Neural cell (in vitro differentiated cells): ENCODE measurements around the gene SWSAP1. TPM values are rescaled to one million over a fixed set of nuclear protein-coding genes. Genes with fewer than 3 reads are reported as not detected.

Experiments used
- H2AFZ ChIP-seq: fragments of 200-600, 300-800 bp; sonication (generic), shearing (Covaris generic); 2 replicates; pipeline ENCODE4 v1.6.0; 2014; ENCODE audit warnings: low read depth, mild to moderate bottlenecking, antibody characterized with exemption, low read length, moderate library complexity
- H3F3A ChIP-seq: fragments of 200-600 bp; shearing (Covaris generic); 2 replicates; pipeline ENCODE4 v1.6.1; 2016; ENCODE audit warnings: mild to moderate bottlenecking, moderate library complexity, mixed read lengths, antibody characterized with exemption, low read length; ENCODE audit not compliant: insufficient read depth, poor library complexity, severe bottlenecking
- H3K27ac ChIP-seq: fragments of 200-600, 300-800 bp; sonication (generic), shearing (Covaris generic); 2 replicates; pipeline ENCODE4 v1.5.1; 2014; ENCODE audit warnings: mild to moderate bottlenecking, low read length, moderate library complexity
- H3K27me3 ChIP-seq: fragments of 300-800, 200-600 bp; sonication (generic), shearing (Covaris generic); 2 replicates; pipeline ENCODE4 v1.6.0; 2014; ENCODE audit warnings: mild to moderate bottlenecking, low read depth, low read length, moderate library complexity; ENCODE audit not compliant: insufficient read depth
- H3K36me3 ChIP-seq: fragments of 300-800, 200-600 bp; sonication (generic), shearing (Covaris generic); 2 replicates; pipeline ENCODE4 v1.5.1; 2014; ENCODE audit warnings: mild to moderate bottlenecking, antibody characterized with exemption, low read length, moderate library complexity; ENCODE audit not compliant: insufficient read depth
- H3K4me2 ChIP-seq: fragments of 300-800, 200-600 bp; sonication (generic), shearing (Covaris generic); 2 replicates; pipeline ENCODE4 v1.6.0; 2014; ENCODE audit warnings: mild to moderate bottlenecking, low read length
- H3K4me3 ChIP-seq: fragments of 300-800, 200-600 bp; sonication (generic), shearing (Covaris generic); 2 replicates; pipeline ENCODE4 v1.5.1; 2014; ENCODE audit warnings: mild to moderate bottlenecking, low read length, moderate library complexity
- H3K79me2 ChIP-seq: fragments of 200-600 bp; shearing (Covaris generic); replicated peaks from 2 replicates; pipeline ENCODE4 v1.6.0; 2014; ENCODE audit warnings: mild to moderate bottlenecking, low read length, moderate library complexity; ENCODE audit not compliant: insufficient read depth
- H3K9ac ChIP-seq: fragments of 300-800, 200-600 bp; sonication (generic), shearing (Covaris generic); 2 replicates; pipeline ENCODE4 v1.6.1; 2016; ENCODE audit warnings: mild to moderate bottlenecking, low read length, mixed read lengths
- H3K9me2 ChIP-seq: fragments of 200-600 bp; shearing (Covaris generic); 2 replicates; pipeline ENCODE4 v1.6.1; 2016; ENCODE audit warnings: mild to moderate bottlenecking, low read length, mixed read lengths; ENCODE audit not compliant: insufficient read depth
- H3K9me3 ChIP-seq: fragments of 200-600, 300-800 bp; sonication (generic), shearing (Covaris generic); 2 replicates; pipeline ENCODE4 v1.6.1; 2016; ENCODE audit warnings: mild to moderate bottlenecking, mixed run types, low read length, moderate library complexity, mixed read lengths
- H4K20me1 ChIP-seq: fragments of 200-600 bp; shearing (Covaris generic); 2 replicates; pipeline ENCODE4 v1.6.1; 2016; ENCODE audit warnings: mild to moderate bottlenecking, mixed run types; ENCODE audit not compliant: insufficient read depth
- EP300 ChIP-seq: fragments of 450-650 bp; conservative IDR thresholded peaks from 2 replicates; pipeline ENCODE4 v1.6.1; 2014; ENCODE audit warnings: antibody characterized with exemption, mild to moderate bottlenecking, moderate library complexity; ENCODE audit not compliant: poor library complexity, severe bottlenecking
- EZH2 ChIP-seq: fragments of 200-600, 300-800 bp; shearing (Covaris generic), sonication (generic); IDR thresholded peaks from 2 replicates; pipeline ENCODE4 v1.6.1; 2014; ENCODE audit warnings: antibody characterized with exemption, low read length, borderline replicate concordance, mild to moderate bottlenecking; ENCODE audit not compliant: insufficient read depth, poor library complexity, severe bottlenecking
- MXI1 ChIP-seq: fragments of 450-650 bp; conservative IDR thresholded peaks from 2 replicates; pipeline ENCODE4 v1.6.1; 2014; ENCODE audit warnings: antibody characterized with exemption, mild to moderate bottlenecking; ENCODE audit not compliant: poor library complexity, severe bottlenecking
- POLR2AphosphoS5 ChIP-seq: IDR thresholded peaks from 2 replicates; pipeline ENCODE4 v1.6.1; 2012
- RAD21 ChIP-seq: fragments of 450-650 bp; conservative IDR thresholded peaks from 2 replicates; pipeline ENCODE4 v1.6.1; 2014; ENCODE audit warnings: antibody characterized with exemption, mild to moderate bottlenecking, moderate library complexity
- REST ChIP-seq: IDR thresholded peaks from 2 replicates; pipeline ENCODE4 v1.6.1; 2012; ENCODE audit warnings: borderline replicate concordance
- SMC3 ChIP-seq: fragments of 450-650 bp; conservative IDR thresholded peaks from 2 replicates; pipeline ENCODE4 v1.6.1; 2014; ENCODE audit warnings: antibody characterized with exemption, mild to moderate bottlenecking, moderate library complexity; ENCODE audit not compliant: poor library complexity
- TAF1 ChIP-seq: IDR thresholded peaks from 2 replicates; pipeline ENCODE4 v1.6.1; 2012; ENCODE audit warnings: low read depth
- polyA plus RNA-seq: library from polyadenylated mRNA; depleted of rRNA; stranded (reverse); fragments of >200 nt; gene quantifications from 2 replicates; pipeline ENCODE4 v1.2.3, GENCODE V29; 2014
- TF ChIP-seq, protein P1 (sequence below): fragments of 450-650 bp; IDR thresholded peaks from 2 replicates; pipeline ENCODE4 v1.5.1; 2014; ENCODE audit warnings: antibody characterized with exemption, mild to moderate bottlenecking, moderate library complexity; ENCODE audit not compliant: poor library complexity, severe bottlenecking

SWSAP1 gene
- polyA plus RNA-seq, 1 donor from 2014 or later = 2.4 TPM

- no peaks in the 10 kb centered on the region for H3F3A ChIP-seq
- H3K27me3 ChIP-seq = no peaks in the 10 kb centered on the region
- no peaks in the 10 kb centered on the region for H4K20me1 ChIP-seq
- H3K27ac ChIP-seq = no peak overlapping the region
- no peak overlapping the region for H3K4me2 ChIP-seq
- H3K36me3 ChIP-seq = no peaks in the 10 kb centered on the region
- no peaks in the 10 kb centered on the region for H3K9me3 ChIP-seq
- H3K79me2 ChIP-seq = no peaks in the 10 kb centered on the region
- TF ChIP-seq RAD21 (no peak), MXI1 (no peak), EP300 (no peak), EZH2 (no peak), REST (no peak), POLR2AphosphoS5 (no peak), SMC3 (no peak), TAF1 (no peak)
- TF ChIP-seq, protein P1, sequence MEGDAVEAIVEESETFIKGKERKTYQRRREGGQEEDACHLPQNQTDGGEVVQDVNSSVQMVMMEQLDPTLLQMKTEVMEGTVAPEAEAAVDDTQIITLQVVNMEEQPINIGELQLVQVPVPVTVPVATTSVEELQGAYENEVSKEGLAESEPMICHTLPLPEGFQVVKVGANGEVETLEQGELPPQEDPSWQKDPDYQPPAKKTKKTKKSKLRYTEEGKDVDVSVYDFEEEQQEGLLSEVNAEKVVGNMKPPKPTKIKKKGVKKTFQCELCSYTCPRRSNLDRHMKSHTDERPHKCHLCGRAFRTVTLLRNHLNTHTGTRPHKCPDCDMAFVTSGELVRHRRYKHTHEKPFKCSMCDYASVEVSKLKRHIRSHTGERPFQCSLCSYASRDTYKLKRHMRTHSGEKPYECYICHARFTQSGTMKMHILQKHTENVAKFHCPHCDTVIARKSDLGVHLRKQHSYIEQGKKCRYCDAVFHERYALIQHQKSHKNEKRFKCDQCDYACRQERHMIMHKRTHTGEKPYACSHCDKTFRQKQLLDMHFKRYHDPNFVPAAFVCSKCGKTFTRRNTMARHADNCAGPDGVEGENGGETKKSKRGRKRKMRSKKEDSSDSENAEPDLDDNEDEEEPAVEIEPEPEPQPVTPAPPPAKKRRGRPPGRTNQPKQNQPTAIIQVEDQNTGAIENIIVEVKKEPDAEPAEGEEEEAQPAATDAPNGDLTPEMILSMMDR = no peak
- no peaks in the 10 kb centered on the region for H3K9me2 ChIP-seq
- no peak overlapping the region for H3K9ac ChIP-seq
- no peak overlapping the region for H2AFZ ChIP-seq
- no peak overlapping the region for H3K4me3 ChIP-seq
Observed at GRCh38 chr19:11397089-11397610, 22.7 kb downstream of the SWSAP1 start.

GRCh38 chr19:11399667-11400066 is 25.2 kb downstream of the SWSAP1 start:
- no peak overlapping the region for H3K9ac ChIP-seq

More at GRCh38 chr19:11399667-11400066, 25.2 kb downstream of the SWSAP1 start:
- Histone ChIP-seq H3K27me3 (no peaks in the 10 kb centered on the region), H3K9me3 (no peaks in the 10 kb centered on the region), H3K27ac (no peak overlapping the region), H3F3A (no peaks in the 10 kb centered on the region), H3K79me2 (no peaks in the 10 kb centered on the region), H3K9me2 (no peaks in the 10 kb centered on the region), H4K20me1 (no peaks in the 10 kb centered on the region), H2AFZ (no peak overlapping the region), H3K4me2 (no peak overlapping the region), H3K36me3 (no peaks in the 10 kb centered on the region), H3K4me3 (no peak overlapping the region)
- no peak for TF ChIP-seq EZH2
- no peak for TF ChIP-seq REST
- TF ChIP-seq, protein P1 = no peak
- no peak for TF ChIP-seq EP300
- no peak for TF ChIP-seq RAD21
- no peak for TF ChIP-seq SMC3
- no peak for TF ChIP-seq TAF1
- TF ChIP-seq POLR2AphosphoS5 = no peak
- no peak for TF ChIP-seq MXI1
